ENCODE measurements around the gene ARHGEF18.
A peak's percentile ranks its signal among the peaks of the same experiment; 100 is the strongest.

Gene ARHGEF18

DNA sequence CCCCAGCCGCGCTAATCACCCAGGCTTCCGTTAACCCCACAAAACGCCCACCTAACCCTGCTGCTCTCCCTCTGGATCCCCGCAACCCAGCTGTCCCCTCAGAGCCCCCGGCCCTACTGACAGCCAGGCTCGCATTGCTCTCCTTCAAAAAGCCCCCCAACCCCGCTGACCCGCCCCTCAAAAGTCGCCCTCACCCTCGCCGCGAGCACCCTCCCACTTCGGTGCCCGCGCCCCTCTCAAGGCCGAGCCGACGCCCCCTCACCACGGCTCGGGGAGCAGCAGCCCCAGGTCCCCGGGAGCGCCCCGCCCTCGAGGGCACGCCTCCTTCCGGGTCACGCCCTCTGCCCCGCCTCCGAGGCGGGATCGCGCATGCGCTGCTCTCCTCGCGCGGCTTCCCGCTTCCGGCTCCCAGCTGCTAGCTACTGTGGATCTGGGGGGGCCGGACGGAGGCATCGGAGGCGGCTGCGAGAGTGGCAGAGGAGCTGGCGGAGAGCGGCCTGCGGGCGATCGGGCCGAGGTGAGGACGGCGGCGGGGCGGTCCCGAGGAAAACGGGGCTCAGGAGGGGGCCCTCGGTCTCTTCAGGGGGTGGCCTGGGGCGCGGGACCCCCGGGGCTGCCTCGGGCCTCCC is 46.1 kb downstream of the ARHGEF18 start (continued):
- TF ChIP-seq, protein P1, sequence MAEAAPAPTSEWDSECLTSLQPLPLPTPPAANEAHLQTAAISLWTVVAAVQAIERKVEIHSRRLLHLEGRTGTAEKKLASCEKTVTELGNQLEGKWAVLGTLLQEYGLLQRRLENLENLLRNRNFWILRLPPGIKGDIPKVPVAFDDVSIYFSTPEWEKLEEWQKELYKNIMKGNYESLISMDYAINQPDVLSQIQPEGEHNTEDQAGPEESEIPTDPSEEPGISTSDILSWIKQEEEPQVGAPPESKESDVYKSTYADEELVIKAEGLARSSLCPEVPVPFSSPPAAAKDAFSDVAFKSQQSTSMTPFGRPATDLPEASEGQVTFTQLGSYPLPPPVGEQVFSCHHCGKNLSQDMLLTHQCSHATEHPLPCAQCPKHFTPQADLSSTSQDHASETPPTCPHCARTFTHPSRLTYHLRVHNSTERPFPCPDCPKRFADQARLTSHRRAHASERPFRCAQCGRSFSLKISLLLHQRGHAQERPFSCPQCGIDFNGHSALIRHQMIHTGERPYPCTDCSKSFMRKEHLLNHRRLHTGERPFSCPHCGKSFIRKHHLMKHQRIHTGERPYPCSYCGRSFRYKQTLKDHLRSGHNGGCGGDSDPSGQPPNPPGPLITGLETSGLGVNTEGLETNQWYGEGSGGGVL (tag by site-specific recombination; IDR thresholded peaks at IDR 0.05) = 0 out of 2 replicates have a peak, but pooled peaks have one; percentile 6
- TF ChIP-seq ZNF600 (tag by site-specific recombination; IDR thresholded peaks at IDR 0.05) (no peak), ZNF629 (tag by site-specific recombination; IDR thresholded peaks at IDR 0.05) (no peak), ZNF146 (tag by site-specific recombination; IDR thresholded peaks at IDR 0.05) (no peak; the same call in 1 of the 2 replicates), ZFP3 (tag by site-specific recombination; IDR thresholded peaks at IDR 0.05; ENCODE audit: low read depth) (no peak), ZNF837 (tag by site-specific recombination; IDR thresholded peaks at IDR 0.05) (no peak), ZNF133 (tag by site-specific recombination; IDR thresholded peaks at IDR 0.05) (no peak), ZNF211 (tag by site-specific recombination; IDR thresholded peaks at IDR 0.05; ENCODE audit: low read depth) (no peak), ZNF202 (tag by site-specific recombination; IDR thresholded peaks at IDR 0.05; ENCODE audit: borderline replicate concordance) (no peak), ZNF223 (tag by site-specific recombination; IDR thresholded peaks at IDR 0.05) (no peak), SETDB1 (IDR thresholded peaks at IDR 0.05; ENCODE audit: insufficient read length, low read length) (no peak), ZNF404 (tag by site-specific recombination; IDR thresholded peaks at IDR 0.05) (no peak), OSR2 (tag by site-specific recombination; IDR thresholded peaks at IDR 0.05) (peak; percentile 98), KLF16 (tag by site-specific recombination; IDR thresholded peaks at IDR 0.05) (peak; percentile 94), YY2 (tag by site-specific recombination; IDR thresholded peaks at IDR 0.05) (no peak), ZNF555 (tag by site-specific recombination; conservative IDR thresholded peaks at IDR 0.05) (no peak), ZNF623 (tag by site-specific recombination; IDR thresholded peaks at IDR 0.05) (no peak), SP3 (tag by site-specific recombination; IDR thresholded peaks at IDR 0.05) (peak; percentile 100), MEIS1 (CRISPR knock-in tag; IDR thresholded peaks at IDR 0.05; ENCODE audit: borderline replicate concordance) (no peak), GLIS1 (tag by site-specific recombination; IDR thresholded peaks at IDR 0.05) (peak; percentile 62), WT1 (tag by site-specific recombination; IDR thresholded peaks at IDR 0.05) (no peak), ZNF707 (tag by site-specific recombination; IDR thresholded peaks at IDR 0.05) (no peak), ZNF266 (tag by site-specific recombination; IDR thresholded peaks at IDR 0.05; ENCODE audit: low read depth) (no peak), ZNF530 (tag by site-specific recombination; IDR thresholded peaks at IDR 0.05; ENCODE audit: low read depth) (no peak)
- TF ChIP-seq, protein P2, sequence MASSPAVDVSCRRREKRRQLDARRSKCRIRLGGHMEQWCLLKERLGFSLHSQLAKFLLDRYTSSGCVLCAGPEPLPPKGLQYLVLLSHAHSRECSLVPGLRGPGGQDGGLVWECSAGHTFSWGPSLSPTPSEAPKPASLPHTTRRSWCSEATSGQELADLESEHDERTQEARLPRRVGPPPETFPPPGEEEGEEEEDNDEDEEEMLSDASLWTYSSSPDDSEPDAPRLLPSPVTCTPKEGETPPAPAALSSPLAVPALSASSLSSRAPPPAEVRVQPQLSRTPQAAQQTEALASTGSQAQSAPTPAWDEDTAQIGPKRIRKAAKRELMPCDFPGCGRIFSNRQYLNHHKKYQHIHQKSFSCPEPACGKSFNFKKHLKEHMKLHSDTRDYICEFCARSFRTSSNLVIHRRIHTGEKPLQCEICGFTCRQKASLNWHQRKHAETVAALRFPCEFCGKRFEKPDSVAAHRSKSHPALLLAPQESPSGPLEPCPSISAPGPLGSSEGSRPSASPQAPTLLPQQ (tag by site-specific recombination; IDR thresholded peaks at IDR 0.05) = no peak
- TF ChIP-seq, protein P3, sequence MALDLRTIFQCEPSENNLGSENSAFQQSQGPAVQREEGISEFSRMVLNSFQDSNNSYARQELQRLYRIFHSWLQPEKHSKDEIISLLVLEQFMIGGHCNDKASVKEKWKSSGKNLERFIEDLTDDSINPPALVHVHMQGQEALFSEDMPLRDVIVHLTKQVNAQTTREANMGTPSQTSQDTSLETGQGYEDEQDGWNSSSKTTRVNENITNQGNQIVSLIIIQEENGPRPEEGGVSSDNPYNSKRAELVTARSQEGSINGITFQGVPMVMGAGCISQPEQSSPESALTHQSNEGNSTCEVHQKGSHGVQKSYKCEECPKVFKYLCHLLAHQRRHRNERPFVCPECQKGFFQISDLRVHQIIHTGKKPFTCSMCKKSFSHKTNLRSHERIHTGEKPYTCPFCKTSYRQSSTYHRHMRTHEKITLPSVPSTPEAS (tag by site-specific recombination; IDR thresholded peaks at IDR 0.05) = no peak
- TF ChIP-seq, protein P4, sequence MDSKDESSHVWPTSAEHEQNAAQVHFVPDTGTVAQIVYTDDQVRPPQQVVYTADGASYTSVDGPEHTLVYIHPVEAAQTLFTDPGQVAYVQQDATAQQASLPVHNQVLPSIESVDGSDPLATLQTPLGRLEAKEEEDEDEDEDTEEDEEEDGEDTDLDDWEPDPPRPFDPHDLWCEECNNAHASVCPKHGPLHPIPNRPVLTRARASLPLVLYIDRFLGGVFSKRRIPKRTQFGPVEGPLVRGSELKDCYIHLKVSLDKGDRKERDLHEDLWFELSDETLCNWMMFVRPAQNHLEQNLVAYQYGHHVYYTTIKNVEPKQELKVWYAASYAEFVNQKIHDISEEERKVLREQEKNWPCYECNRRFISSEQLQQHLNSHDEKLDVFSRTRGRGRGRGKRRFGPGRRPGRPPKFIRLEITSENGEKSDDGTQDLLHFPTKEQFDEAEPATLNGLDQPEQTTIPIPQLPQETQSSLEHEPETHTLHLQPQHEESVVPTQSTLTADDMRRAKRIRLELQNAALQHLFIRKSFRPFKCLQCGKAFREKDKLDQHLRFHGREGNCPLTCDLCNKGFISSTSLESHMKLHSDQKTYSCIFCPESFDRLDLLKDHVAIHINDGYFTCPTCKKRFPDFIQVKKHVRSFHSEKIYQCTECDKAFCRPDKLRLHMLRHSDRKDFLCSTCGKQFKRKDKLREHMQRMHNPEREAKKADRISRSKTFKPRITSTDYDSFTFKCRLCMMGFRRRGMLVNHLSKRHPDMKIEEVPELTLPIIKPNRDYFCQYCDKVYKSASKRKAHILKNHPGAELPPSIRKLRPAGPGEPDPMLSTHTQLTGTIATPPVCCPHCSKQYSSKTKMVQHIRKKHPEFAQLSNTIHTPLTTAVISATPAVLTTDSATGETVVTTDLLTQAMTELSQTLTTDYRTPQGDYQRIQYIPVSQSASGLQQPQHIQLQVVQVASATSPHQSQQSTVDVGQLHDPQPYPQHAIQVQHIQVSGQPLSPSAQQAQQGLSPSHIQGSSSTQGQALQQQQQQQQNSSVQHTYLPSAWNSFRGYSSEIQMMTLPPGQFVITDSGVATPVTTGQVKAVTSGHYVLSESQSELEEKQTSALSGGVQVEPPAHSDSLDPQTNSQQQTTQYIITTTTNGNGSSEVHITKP (tag by site-specific recombination; IDR thresholded peaks at IDR 0.05) = no peak
- TF ChIP-seq, protein P5, sequence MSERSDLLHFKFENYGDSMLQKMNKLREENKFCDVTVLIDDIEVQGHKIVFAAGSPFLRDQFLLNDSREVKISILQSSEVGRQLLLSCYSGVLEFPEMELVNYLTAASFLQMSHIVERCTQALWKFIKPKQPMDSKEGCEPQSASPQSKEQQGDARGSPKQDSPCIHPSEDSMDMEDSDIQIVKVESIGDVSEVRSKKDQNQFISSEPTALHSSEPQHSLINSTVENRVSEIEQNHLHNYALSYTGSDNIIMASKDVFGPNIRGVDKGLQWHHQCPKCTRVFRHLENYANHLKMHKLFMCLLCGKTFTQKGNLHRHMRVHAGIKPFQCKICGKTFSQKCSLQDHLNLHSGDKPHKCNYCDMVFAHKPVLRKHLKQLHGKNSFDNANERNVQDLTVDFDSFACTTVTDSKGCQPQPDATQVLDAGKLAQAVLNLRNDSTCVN (tag by site-specific recombination; optimal IDR thresholded peaks at IDR 0.05) = peak; percentile 63
- TF ChIP-seq, protein P6, sequence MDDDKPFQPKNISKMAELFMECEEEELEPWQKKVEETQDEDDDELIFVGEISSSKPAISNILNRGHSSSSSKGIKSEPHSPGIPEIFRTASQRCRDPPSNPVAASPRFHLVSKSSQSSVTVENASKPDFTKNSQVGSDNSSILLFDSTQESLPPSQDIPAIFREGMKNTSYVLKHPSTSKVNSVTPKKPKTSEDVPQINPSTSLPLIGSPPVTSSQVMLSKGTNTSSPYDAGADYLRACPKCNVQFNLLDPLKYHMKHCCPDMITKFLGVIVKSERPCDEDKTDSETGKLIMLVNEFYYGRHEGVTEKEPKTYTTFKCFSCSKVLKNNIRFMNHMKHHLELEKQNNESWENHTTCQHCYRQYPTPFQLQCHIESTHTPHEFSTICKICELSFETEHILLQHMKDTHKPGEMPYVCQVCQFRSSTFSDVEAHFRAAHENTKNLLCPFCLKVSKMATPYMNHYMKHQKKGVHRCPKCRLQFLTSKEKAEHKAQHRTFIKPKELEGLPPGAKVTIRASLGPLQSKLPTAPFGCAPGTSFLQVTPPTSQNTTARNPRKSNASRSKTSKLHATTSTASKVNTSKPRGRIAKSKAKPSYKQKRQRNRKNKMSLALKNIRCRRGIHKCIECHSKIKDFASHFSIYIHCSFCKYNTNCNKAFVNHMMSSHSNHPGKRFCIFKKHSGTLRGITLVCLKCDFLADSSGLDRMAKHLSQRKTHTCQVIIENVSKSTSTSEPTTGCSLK (tag by site-specific recombination; IDR thresholded peaks at IDR 0.05) = no peak

Data from HEK293 (cell line).